Putamen (tissue), 1 donor: ENCODE data around the gene TNFRSF6B.

ENCODE experiments used
- DNase-seq: peaks from one replicate; pipeline ENCODE4 v3.0.0-alpha.2; 2016; ENCODE audit warnings: low spot score

The TNFRSF6B gene

DNA sequence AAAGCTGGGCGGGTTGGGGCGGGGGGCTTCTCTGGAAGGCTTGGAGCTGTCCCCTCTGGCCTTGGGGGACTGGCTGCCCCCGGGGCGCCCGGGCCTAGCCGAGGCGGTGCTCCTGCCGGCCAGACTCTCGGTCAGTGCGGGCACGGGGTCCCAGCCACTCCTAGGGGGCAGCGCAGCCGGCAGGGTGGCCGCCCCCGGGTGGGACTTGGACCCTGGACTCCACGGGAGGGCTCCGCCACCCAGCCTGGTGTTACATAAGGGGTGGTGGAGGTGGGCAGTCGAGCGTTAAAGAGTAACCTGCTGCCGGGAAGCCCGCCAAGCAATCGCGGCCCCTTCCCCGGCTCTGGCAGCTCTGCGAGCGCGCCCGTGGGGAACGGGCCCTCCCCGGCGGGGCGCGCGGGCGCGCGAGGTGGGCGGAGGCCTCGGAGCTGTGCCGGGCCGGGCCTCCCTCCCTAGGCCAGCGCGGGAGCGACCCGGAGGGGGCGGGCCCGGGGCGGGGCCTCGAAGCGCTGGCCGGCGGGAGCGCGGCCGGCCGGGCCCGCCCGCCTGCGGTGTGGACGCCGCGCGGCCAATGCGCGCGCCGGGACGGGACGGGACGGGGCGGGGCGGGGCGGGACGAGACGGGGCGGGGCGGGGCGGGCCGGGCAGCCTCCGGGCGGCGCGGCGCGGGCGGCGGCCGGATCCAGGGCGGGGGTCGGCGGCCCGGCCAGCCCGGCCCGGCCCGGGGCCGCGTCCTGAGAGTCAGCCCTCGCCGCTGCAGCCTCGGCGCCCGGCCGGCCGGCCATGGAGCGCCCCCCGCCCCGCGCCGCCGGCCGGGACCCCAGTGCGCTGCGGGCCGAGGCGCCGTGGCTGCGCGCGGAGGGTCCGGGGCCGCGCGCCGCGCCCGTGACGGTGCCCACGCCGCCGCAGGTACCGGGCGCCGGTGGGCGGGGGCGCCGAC lies 42.9 kb downstream of the TNFRSF6B start, which contains the start of gene SLC2A4RG:
Gene SLC2A4RG, plus strand, starts transcription at position 647 of the 940 bp plus-strand sequence. Its CDS starts 137 bp downstream, at position 784.
- peak; percentile 86 for DNase-seq

DNA sequence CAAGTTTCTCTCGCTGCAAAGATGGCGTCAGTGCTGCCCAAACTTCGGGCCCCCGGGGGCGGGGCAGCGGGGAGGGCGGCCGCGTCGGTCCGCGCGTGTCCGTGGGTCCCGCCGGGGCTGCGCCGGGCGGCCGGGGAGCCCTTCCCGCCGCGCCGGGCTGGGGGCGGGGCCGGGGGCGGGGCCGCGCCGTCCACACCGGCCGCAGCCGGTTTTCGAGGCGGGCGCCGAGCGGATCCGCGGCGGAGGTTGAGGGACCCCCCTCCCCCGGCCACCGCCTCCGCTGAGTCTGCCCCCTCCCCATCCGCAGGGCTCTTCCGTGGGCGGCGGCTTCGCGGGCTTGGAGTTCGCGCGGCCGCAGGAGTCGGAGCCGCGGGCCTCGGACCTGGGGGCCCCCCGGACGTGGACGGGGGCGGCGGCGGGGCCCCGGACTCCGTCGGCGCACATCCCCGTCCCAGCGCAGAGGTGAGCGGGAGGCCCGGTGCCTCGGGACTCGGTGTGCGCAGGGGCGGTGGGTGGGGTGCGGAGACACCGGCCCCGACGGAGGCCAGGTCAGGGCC lies 43.7 kb downstream of the TNFRSF6B start:
- DNase-seq: no peak

DNA sequence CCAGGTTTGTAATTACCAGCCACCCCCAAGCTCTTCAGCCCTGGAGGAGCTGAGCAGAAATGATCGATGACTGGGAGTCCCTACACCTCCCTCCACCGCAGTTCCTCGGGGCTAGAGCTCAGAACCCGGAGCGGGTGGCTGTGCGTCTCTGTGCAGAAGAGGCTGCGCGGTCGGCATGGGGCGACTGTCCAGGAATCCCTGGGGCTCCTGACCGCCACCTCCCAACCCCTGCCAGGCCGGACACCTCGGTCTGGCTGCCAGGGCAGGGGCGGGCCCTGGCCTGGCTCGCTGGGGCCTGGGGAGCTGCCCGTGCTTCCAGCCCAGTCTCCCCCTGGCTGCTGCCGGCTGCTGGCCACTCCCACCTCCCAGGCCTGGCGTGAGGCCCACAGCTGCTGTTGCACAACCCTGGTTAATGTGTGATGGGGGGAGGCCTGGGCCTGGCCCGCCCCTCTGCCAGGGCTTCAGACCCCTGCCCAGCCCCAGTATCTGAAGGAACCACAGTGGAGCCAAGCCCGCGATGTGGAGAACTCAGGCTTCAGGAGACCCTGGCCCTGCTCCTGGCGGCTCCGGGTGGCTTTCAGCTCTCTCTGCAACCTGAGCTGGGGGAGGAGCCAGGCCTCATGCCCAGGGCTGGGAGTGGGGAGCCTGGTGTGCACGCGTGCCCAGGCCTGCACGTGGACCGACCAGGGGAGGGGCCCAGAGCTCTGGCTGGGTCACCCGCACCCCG lies 44.3 kb downstream of the TNFRSF6B start:
- DNase-seq: peak; percentile 67

- DNase-seq: no peak
Observed at GRCh38 chr20:63741354-63741675, 44.9 kb downstream of the TNFRSF6B start.

GRCh38 chr20:63741676-63742380 lies 45.4 kb downstream of the TNFRSF6B start:
- DNase-seq: no peak

GRCh38 chr20:63742381-63743024 lies 46.1 kb downstream of the TNFRSF6B start:
- DNase-seq: no peak

GRCh38 chr20:63743210-63743970 lies 46.9 kb downstream of the TNFRSF6B start:
- DNase-seq: no peak

DNA sequence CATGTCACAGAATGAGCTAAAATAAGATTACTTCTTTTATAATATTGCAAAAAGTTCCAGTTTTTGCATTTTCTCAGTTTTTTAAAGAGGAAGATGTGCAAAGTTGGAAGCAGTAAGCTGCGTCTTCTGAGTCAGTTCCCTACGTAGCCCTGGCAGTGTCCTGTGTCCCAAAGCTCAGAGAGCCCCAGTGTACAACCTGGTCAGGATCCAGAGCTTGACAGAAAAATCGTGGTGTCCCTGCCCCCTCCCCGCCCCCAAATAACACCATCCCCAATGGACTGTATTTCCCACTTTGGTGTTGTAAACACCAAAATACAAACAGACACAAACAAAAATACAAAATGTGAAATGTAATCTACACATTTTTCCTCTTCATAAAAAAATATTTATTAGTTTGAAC lies 47.7 kb downstream of the TNFRSF6B start:
- no peak for DNase-seq

DNA sequence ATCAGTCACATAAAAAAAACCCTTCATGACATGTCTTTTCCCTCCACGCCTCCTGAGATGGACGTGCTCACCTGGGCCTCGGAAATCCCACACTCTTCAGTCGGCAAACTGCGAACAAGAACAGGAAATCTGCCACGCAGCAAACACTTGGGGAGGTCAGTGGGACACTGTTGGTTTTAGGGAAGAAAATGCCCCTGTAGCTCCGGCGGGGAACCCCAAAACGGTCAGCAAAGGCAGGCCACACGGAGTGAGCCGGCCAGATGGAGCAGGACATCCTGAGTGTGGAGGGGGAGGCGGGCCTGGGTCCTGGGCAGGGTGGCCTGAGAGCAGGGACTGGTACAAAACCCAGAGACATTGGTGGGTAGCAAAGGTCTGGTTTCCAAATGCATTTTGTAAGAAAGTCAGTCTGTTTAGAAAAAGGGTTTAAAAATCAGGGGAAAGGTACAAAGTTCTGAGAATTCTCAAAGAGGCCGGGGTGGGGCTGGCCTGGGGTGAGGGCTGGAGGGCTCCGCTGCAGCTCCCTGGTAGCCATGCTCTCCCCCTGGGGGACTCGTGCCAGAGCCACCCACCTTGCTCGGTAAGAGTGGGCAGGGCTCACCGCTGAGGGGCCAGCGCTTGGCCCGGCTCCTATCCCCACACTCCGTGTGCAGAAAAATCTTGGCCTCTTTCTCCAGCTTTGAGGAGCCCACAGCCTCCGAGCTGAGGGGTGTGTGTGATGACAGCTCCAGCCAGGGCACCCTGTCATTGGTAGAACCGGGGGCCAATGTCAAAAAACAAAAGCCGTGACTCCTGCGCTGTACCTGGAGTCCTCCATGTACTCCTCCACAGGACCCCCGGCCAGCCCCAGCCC lies 48.3 kb downstream of the TNFRSF6B start:
- DNase-seq: no peak

GRCh38 chr20:63745424-63745805 lies 49.0 kb downstream of the TNFRSF6B start:
- DNase-seq: no peak

DNA sequence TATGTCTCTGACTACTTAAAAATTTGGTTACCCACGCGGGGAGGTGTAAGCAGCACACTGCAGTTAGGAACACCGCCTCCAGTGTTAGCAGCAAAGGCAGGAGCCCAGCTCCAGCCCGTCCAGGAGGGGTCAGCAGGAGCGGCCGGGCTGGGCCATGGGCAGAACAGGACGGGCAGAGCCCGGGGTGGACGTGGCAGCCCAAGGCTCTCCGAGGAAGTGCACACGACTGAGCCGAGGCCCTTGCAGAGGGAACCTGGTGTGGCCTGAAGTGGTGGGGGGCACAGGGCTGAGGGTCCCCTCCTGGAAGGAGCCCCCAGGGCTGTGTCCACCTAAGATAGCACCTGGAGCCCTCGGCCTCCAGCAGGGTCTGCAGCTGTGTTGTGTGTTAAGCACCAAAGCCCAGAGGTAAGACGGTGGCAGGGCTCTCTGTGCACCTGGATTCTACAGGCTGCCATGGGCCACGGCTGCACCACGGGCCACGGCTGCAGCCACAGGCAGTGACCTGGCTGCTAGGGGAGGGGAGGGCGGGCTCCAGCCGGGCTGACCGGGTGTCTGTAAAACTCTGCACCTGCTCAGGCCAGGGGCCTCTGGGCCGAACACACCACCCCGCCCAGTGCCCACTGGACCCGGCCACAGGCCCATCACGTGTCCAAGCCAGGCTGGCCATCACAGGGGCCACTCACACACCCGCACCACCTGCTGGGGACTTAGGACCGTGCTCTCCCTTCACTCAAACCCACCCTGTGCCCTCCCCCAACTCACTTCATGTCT lies 49.7 kb downstream of the TNFRSF6B start:
- DNase-seq: no peak

DNA sequence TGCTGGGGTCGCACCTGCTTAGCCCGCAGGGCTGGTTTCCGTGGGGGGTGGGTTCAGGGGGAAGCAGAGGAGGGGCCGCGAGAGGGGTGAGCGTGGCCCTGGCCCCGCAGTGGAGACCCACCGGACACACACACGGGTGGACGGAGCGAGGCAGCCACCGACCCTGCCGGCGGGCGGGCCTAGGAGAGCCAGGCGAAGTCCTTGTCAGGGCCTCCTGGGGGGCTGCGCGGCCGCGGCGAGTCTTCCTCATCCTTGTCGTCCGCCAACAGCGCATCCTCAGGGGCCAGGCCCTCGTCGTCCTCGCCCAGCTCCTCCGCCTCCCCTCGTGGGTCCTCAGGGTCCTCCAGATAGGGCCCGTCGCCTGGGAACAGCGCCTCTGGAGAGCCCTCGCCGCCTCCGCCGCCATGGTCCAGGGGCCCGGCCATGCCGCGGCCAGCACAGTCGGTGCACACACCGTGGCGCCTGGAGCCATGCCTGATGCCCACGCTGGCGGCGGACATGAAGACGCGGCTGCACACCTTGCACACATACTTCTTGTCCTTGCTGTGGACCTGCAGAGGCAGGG lies 50.4 kb downstream of the TNFRSF6B start:
- DNase-seq: no peak

DNA sequence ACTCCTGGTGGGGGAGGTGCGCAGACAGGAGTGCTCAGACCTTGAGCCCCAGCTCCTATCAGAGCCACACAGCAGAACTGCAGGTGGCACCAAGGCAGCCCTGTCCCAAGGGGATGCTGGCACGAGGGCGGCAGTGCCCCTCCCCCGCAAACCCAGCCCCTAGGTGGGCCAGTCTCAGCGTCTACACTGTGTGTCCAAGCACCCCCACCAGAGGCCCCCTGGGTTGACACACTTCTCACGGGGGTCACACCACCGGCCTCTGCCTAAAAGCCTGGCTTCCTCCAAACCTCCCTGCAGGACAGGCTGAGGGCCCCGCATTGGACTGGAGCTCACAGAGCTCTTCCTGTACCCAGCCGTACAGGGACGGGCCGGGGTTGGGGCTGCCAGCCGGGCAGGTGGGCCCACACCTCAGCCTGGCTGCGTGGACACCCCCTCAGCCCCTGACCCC lies 51.2 kb downstream of the TNFRSF6B start:
- DNase-seq: no peak
